ENCODE measurements around the gene INCA1. TPM values are rescaled to one million over a fixed set of nuclear protein-coding genes. Genes with fewer than 3 reads are reported as not detected.
A peak's percentile ranks its signal among the peaks of the same experiment; 100 is the strongest.

The INCA1 gene
- total and polyA plus RNA-seq, 2 donors (not counting 3 experiments of a cell fraction or from before 2014, with no cell fraction given), result 0.71 to 1.0 TPM

DNA sequence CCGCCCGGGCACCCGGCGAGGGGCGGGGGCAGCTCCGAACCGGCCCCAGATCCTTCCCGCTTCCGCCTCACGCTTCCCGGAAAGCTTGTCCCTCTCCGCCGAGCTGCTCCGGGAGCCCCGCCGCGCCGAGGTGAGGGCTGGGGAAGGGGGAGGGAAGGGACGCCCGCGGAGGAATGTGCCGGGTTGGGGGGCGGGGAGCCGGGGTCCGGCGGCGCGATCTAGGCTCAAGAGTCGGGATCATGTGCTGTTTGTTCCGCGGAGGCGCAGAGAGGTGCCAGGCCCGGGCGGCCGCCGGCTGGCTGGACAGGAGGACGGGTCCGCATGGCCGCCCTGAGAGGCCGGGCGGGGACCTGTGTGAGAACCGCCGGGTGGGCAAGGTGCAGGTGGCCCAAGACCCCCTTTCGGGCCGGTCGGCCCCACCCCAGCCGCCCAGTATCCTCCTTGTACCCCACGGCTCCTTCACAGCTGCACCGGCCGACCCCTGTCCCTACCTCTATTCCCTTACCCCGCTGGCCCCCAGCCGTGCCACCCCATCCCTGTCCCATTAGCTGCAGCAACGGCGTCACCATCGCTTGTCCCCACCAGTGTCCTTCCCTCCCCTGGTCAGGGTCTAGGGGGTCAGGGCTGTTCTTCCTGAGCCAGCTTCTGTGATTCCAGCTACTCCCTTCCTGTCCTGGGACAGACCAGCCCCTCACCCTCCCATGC is 857 bp upstream of the INCA1 start:
- FAIRE-seq (no peak), DNase-seq (ENCODE audit: low read depth, low spot score) (peak; percentile 28)
- dilution Hi-C loops (cut with MboI; ENCODE audit: extremely low pct_ligation_motif_present, low sequenced_read_pairs) (no loop called here), intact Hi-C loops (cut with micrococcal nuclease) (loop anchor here (2.0 kb wide), 1 partner anchor 57 kb away; the partner anchor contains the start of genes RNF167 and SLC25A11)
- no peak for TF ChIP-seq POLR2AphosphoS5 (IDR thresholded peaks at IDR 0.05; ENCODE audit: insufficient read depth, low read depth, low read length)
- TF ChIP-seq, protein P1, sequence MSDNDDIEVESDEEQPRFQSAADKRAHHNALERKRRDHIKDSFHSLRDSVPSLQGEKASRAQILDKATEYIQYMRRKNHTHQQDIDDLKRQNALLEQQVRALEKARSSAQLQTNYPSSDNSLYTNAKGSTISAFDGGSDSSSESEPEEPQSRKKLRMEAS (IDR thresholded peaks at IDR 0.05; ENCODE audit: insufficient read depth, insufficient read length), result no peak
- TF ChIP-seq GATA2 (IDR thresholded peaks at IDR 0.05; ENCODE audit: insufficient read depth, insufficient read length, low read depth, low read length), result no peak
- H3K9ac ChIP-seq (replicated peaks; ENCODE audit: extremely low read depth, insufficient read depth, low read length), result peak overlapping the region; percentile 49
- no peaks in the 10 kb centered on the region for H3K27me3 ChIP-seq (ENCODE audit: control insufficient read depth in 2 of 2, insufficient read depth in 2 of 2, low read length in 2 of 2)
- peaks cover 34% of the 10 kb centered on the region for H3K79me2 ChIP-seq (ENCODE audit: control insufficient read depth, insufficient read depth, low read length)
- H3K27ac ChIP-seq (ENCODE audit: insufficient read depth, low read depth, low read length), result peak overlapping the region; percentile 23
- H3K9me3 ChIP-seq (replicated peaks; ENCODE audit: control insufficient read depth, insufficient read depth, low read length), result no peaks in the 10 kb centered on the region
- peak overlapping the region; percentile 77 to 95 (median 82) for H3K4me3 ChIP-seq (replicated peaks in 1 of 3; ENCODE audit: insufficient read depth in 1 of 3, low read depth in 1 of 3, low read length in 3 of 3)
- no peaks in the 10 kb centered on the region for H3K9me1 ChIP-seq (replicated peaks; ENCODE audit: control insufficient read depth, extremely low read depth, insufficient read depth, low read length)
- peaks cover 11 to 23% of the 10 kb centered on the region in 2 experiments for H3K36me3 ChIP-seq (ENCODE audit: control insufficient read depth in 2 of 2, extremely low read depth in 1 of 2, insufficient read depth in 2 of 2, low read length in 2 of 2)
- H4K20me1 ChIP-seq (replicated peaks; ENCODE audit: control insufficient read depth, extremely low read depth, insufficient read depth, low read length), result no peaks in the 10 kb centered on the region
- ChIA-PET POLR2A (interaction anchor here (1.1 kb wide), 1 partner anchor 12 kb away, joined by 5 read pairs; no protein-coding TSS in a partner anchor), CTCF (interaction anchor here (0.6 to 4.2 kb wide), 7 partner anchors 9 to 665 kb away, joined by 3 to 21 read pairs (median 6); partner anchors contain the start of genes CAMTA2, RNF167 and SLC25A11)
- H3K4me2 ChIP-seq (ENCODE audit: insufficient read depth, low read length), result peak overlapping the region; percentile 87
- peaks cover 19% of the 10 kb centered on the region for H3K4me1 ChIP-seq (ENCODE audit: control insufficient read depth, extremely low read depth, insufficient read depth, low read length)
- peak overlapping the region; percentile 22 for H2AFZ ChIP-seq (ENCODE audit: low read depth, low read length)
- no TSS peak for BruUV-seq (replicated peaks)

DNA sequence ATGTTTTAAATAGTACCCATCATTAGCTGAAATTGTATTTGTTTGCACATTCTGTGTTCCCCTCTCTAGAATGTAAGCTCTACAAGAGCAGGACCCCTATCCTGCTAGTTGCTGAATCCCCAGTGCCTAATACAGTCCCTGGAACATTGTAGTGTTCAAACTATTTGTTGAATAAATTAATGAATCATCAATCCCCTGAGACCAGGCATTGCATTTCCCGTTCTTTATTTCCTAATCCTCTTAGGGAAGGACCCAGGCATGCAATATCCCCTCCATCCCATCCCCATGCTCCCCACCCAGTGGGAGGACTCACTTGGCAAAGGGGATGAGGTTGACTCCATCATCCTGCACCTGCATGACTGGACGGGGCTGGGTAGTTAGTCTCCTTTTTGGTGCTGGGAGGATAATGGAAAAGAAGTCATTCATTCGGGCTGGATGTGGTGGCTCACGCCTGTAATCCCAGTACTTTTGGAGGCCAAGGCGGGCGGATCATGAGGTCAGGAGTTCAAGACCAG is 3.2 kb downstream of the INCA1 start:
- Histone ChIP-seq H3K79me2 (ENCODE audit: control insufficient read depth, insufficient read depth, low read length) (peaks cover 13% of the 10 kb centered on the region), H2AFZ (ENCODE audit: low read depth, low read length) (no peak overlapping the region), H3K9me3 (replicated peaks; ENCODE audit: control insufficient read depth, insufficient read depth, low read length) (no peaks in the 10 kb centered on the region), H3K4me2 (ENCODE audit: insufficient read depth, low read length) (no peak overlapping the region), H3K4me1 (ENCODE audit: control insufficient read depth, extremely low read depth, insufficient read depth, low read length) (peaks cover 9% of the 10 kb centered on the region), H3K27me3 (ENCODE audit: control insufficient read depth in 2 of 2, insufficient read depth in 2 of 2, low read length in 2 of 2) (no peaks in the 10 kb centered on the region), H3K27ac (ENCODE audit: insufficient read depth, low read depth, low read length) (no peak overlapping the region), H4K20me1 (replicated peaks; ENCODE audit: control insufficient read depth, extremely low read depth, insufficient read depth, low read length) (no peaks in the 10 kb centered on the region), H3K4me3 (replicated peaks in 1 of 3; ENCODE audit: insufficient read depth in 1 of 3, low read depth in 1 of 3, low read length in 3 of 3) (no peak overlapping the region), H3K9ac (replicated peaks; ENCODE audit: extremely low read depth, insufficient read depth, low read length) (no peak overlapping the region), H3K9me1 (replicated peaks; ENCODE audit: control insufficient read depth, extremely low read depth, insufficient read depth, low read length) (no peaks in the 10 kb centered on the region), H3K36me3 (ENCODE audit: control insufficient read depth in 2 of 2, extremely low read depth in 1 of 2, insufficient read depth in 2 of 2, low read length in 2 of 2) (no peaks in the 10 kb centered on the region)
- BruUV-seq (replicated peaks), result no TSS peak
- DNase-seq (ENCODE audit: low read depth, low spot score) (no peak), FAIRE-seq (no peak)
- CTCF ChIA-PET, result no interaction called here
- TF ChIP-seq POLR2A (IDR thresholded peaks at IDR 0.05; ENCODE audit: low read depth, low read length), result no peak
- TF ChIP-seq GATA2 (IDR thresholded peaks at IDR 0.05; ENCODE audit: insufficient read depth, insufficient read length, low read depth, low read length), result no peak
- TF ChIP-seq, protein P1 (IDR thresholded peaks at IDR 0.05; ENCODE audit: insufficient read depth, insufficient read length), result no peak
- TF ChIP-seq EZH2 (IDR thresholded peaks at IDR 0.05; ENCODE audit: borderline replicate concordance, low read depth, low read length, severe bottlenecking), result no peak
- TF ChIP-seq, protein P2, sequence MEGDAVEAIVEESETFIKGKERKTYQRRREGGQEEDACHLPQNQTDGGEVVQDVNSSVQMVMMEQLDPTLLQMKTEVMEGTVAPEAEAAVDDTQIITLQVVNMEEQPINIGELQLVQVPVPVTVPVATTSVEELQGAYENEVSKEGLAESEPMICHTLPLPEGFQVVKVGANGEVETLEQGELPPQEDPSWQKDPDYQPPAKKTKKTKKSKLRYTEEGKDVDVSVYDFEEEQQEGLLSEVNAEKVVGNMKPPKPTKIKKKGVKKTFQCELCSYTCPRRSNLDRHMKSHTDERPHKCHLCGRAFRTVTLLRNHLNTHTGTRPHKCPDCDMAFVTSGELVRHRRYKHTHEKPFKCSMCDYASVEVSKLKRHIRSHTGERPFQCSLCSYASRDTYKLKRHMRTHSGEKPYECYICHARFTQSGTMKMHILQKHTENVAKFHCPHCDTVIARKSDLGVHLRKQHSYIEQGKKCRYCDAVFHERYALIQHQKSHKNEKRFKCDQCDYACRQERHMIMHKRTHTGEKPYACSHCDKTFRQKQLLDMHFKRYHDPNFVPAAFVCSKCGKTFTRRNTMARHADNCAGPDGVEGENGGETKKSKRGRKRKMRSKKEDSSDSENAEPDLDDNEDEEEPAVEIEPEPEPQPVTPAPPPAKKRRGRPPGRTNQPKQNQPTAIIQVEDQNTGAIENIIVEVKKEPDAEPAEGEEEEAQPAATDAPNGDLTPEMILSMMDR (IDR thresholded peaks at IDR 0.05; ENCODE audit: extremely low read depth in 1 of 2, insufficient read depth in 1 of 2, low read depth in 1 of 2, low read length in 2 of 2), result no peak
- TF ChIP-seq POLR2AphosphoS5 (IDR thresholded peaks at IDR 0.05; ENCODE audit: insufficient read depth, low read depth, low read length), result no peak
- no peak for TF ChIP-seq MYC (IDR thresholded peaks at IDR 0.05; ENCODE audit: low read depth, low read length)
- TF ChIP-seq JUN (IDR thresholded peaks at IDR 0.05; ENCODE audit: borderline replicate concordance, insufficient read depth, insufficient read length, low read depth), result no peak
- no peak for TF ChIP-seq FOS (IDR thresholded peaks at IDR 0.05; ENCODE audit: borderline replicate concordance, insufficient read depth, low read length)
- POLR2A ChIA-PET, result no interaction called here
- dilution Hi-C loops (cut with MboI; ENCODE audit: extremely low pct_ligation_motif_present, low sequenced_read_pairs) (no loop called here), intact Hi-C loops (cut with micrococcal nuclease) (no loop called here)
